ENCODE results near the gene RBM5.
"Not testable (repeated sequence)": the region's sequence is repeated elsewhere in the genome, so short reads cannot be mapped to it uniquely, and the experiment has no call there.

Gene RBM5

GRCh38 chr3:50088725-50089608 is at the start of gene RBM5:
Gene RBM5, plus strand, starts transcription at chr3:50088919. Its CDS starts 1,516 bp downstream, at chr3:50090435.
- DNase-seq = peak; percentile 81 to 86

GRCh38 chr3:50044976-50045375 is 43.7 kb upstream of the RBM5 start:
- DNase-seq = no peak

GRCh38 chr3:50047426-50047825 is 41.3 kb upstream of the RBM5 start:
- DNase-seq = no peak

GRCh38 chr3:50050361-50050760 is 38.4 kb upstream of the RBM5 start:
- no peak for DNase-seq

GRCh38 chr3:50057756-50058155 is 31.0 kb upstream of the RBM5 start:
- DNase-seq = no peak

- DNase-seq = no peak
Measured at GRCh38 chr3:50068134-50068533, 20.6 kb upstream of the RBM5 start.

GRCh38 chr3:50078091-50078490 is 10.6 kb upstream of the RBM5 start:
- DNase-seq = no peak

- no peak for DNase-seq
Measured at GRCh38 chr3:50078622-50079021, 10.1 kb upstream of the RBM5 start.

- not testable (repeated sequence) for DNase-seq
Measured at GRCh38 chr3:50084951-50085350, 3.8 kb upstream of the RBM5 start.

- DNase-seq = no peak
Measured at GRCh38 chr3:50089609-50089945, 858 bp downstream of the RBM5 start.

GRCh38 chr3:50090984-50091383 is 2.3 kb downstream of the RBM5 start:
- DNase-seq = no peak

GRCh38 chr3:50095352-50095998 is 6.8 kb downstream of the RBM5 start:
- no peak for DNase-seq

GRCh38 chr3:50100386-50100785 is 11.7 kb downstream of the RBM5 start:
- DNase-seq = no peak

- no peak for DNase-seq
Measured at GRCh38 chr3:50100956-50101845, 12.5 kb downstream of the RBM5 start.

- no peak for DNase-seq
Measured at GRCh38 chr3:50102558-50102957, 13.8 kb downstream of the RBM5 start.

- no peak for DNase-seq
Measured at GRCh38 chr3:50111757-50112156, 23.0 kb downstream of the RBM5 start.

- no peak for DNase-seq
Measured at GRCh38 chr3:50112462-50112861, 23.7 kb downstream of the RBM5 start.

GRCh38 chr3:50117120-50117519 is 28.4 kb downstream of the RBM5 start:
- DNase-seq = no peak

- no peak for DNase-seq
Measured at GRCh38 chr3:50118237-50118636, 29.5 kb downstream of the RBM5 start.

GRCh38 chr3:50119786-50120185 is 31.1 kb downstream of the RBM5 start:
- no peak for DNase-seq

- DNase-seq = no peak
Measured at GRCh38 chr3:50120364-50121071, 31.8 kb downstream of the RBM5 start.
